ENCODE results near the gene UTP18.
"Not testable (repeated sequence)": the region's sequence is repeated elsewhere in the genome, so short reads cannot be mapped to it uniquely, and the experiment has no call there.

UTP18 gene

DNA sequence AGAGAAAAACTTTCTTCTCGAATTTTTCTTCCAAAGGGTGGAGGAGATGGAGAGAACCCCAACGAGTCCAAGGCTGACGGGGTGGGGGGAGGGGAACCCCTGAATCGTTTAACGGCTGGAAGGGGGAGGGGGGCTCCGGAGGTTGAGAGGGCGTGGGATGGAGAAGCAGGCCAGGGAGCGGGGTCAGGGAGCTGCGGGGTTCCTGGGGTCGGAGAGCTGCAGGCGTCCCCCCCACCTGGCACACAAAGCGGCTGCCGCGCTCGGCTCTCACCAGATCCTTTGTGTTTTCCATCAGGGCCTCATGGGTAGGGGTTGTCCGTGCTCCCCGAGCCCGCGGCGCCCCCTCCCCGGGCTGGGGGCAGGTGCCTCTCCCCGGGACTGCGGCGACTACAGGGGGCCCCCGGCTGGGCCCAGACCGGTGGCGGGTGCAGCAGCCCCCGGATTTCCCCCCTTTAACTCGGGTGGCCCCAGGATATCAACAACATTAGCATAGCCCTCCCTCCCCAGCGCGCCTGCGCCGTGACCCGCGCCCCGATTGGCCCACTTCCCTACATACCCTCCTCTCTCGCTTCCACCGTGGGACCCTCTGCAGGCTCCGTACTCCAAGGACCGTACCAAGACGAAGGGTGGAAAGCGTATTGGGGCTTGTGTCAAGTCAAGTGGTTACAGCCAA, 646 bp upstream of the UTP18 start, which contains the start of gene MBTD1:
Gene MBTD1 (minus strand): TSS at position 486 of the 673 bp plus-strand sequence. CDS start 34,888 bp downstream, outside the sequence.
- DNase-seq = no peak

DNA sequence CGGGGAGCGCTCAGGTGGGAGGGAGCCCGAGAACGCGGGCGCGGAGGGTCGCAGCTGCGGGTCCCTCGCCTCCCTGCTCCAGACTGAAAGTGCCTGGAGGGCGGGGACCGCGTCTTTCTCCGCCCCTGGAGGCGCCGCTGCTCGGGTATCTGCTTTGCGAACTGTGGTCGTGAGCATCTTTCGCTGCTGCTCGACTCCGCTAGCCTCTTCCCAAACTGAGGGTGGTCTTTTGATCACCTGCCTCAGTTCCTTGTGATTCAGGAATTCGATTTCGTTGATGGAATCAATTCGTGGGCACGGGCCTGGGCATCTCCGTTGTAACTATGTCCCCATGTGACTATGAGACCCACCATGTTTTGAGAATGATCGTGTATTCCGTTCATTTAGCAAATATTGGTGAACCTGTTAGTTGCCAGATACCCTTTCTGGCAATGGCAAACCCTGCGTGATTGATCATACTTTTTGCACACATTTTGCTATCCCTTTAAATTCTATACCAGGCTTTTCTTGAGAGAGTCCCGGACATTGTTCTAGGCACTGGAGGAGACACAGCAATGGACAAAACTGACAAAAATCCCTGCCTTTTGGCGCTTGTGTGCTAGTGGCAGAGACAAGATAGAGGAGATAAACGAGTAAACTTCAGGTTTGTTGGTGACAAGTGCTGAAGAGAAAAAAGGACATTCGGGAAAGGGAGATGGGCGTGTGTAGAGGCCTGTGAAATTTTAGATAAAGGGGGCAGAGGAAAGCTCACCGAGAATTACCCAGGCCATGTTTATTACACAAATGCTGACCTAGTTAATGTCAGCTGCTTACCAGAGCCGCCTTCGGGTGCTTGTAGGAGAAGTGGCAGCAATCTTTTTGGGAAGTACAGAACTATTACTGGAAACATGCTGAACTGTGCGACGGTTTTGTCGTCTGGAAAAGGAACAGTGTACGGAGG, 948 bp downstream of the UTP18 start:
- DNase-seq = peak; percentile 87

DNA sequence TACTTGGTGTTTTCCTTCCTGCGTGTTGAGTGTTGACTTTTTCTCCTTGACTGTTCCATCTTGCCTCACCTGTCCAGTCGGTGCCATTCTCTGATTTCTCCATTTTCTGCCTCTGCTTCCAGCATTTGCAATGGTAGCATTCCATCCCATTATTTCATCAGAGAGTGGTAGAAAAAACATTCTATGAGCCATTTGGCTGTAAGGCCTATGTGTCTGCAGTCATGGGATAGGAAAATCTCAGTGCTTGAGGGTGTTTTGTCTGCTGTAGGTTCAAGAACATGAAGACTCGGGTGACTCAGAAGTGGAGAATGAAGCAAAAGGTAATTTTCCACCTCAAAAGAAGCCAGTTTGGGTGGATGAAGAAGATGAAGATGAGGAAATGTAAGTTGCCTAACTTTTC, 2.7 kb downstream of the UTP18 start:
- DNase-seq = no peak

DNA sequence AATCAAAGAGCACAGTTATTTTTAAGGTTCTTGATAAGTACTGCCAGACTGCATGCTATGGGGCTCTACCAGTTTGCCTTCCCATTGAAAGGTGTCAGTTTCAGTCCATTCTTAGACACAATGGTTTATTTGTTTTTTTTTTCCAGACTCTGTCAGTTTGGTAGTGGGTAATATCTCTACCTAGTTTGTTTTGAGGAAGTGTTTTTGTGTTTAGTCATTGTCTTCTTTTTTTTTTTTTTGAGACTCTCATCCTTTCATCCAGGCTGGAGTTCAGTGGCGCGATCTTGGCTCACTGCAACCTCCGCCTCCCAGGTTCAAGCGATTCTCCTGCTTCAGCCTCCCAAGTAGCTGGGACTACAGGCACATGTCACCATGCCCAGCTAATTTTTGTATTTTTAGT, 4.1 kb downstream of the UTP18 start:
- DNase-seq = not testable (repeated sequence)

DNA sequence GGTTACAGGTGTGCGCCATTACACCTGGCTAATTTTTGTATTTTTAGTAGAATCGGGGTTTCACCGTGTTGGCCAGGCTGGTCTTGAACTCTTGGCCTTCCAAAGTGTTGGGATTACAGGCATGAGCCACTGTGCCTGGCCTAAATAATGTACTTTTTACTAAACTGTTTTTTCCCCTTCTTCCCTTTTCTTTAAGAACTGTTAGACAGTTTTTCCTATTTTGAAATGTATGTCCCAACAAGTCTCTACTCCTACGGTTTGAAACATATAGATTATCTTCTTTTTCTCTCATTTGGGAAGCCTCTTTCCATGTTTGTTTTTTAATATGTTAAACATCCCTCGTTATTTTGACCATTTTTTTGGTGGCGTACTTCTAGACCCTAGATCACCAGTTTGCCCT, 9.6 kb downstream of the UTP18 start:
- no peak for DNase-seq

DNA sequence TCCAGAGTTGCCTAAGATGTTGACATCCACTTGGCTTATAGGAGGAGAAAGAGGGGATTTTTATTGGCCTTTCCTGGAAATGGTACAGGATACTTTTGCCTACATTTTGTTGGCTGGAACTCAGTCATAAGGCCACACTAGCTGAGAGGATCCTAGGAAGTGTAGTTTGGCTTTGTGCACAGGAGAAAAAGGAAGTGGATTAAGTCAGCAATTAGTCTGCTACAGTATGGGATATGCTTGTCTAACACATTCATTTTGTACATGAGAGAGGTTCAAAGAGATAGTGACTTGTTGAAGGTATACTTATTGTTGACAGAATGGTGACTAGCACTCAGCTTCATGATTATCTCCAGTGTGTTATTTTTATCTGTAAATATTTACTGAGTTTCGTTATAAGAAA, 10.3 kb downstream of the UTP18 start:
- DNase-seq = no peak

DNA sequence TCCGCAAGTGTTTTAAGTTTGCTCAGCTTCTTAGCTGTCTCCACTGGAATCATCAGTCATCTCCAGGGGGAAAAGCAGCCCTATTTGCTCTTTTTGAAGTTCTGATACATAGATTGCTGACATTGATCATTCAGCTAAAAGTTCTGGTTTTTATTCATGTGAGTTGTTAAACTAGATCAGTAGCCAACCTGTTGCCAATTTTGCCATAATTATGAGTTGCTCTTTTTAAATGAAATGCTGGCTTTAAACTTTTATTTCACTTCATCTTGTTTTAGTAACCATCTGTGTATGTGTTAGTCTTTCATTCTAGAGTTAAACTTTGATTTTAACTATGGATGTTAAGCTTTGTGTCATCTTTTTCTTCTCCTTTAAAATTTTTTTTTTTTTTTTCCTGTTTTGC, 12.5 kb downstream of the UTP18 start:
- DNase-seq = no peak

DNA sequence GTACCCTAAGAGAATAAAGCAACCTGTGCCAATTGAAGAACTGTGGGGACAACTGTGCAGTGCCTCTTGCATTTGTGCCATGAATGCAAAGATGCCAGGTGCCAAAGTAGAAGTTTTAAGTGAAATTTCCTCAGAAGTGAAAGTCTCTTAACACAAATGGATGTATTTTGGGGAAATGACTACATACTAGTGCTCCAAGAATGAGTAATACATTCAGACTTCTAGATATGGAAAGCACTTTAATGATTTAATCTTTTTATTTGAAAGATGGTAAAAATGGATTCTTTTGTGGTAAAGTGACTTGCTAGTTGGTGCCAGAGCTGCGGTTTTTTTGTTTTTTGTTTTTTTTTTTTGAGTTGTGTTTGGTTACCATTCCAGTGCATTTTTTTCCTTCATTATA, 15.0 kb downstream of the UTP18 start:
- DNase-seq = no peak

DNA sequence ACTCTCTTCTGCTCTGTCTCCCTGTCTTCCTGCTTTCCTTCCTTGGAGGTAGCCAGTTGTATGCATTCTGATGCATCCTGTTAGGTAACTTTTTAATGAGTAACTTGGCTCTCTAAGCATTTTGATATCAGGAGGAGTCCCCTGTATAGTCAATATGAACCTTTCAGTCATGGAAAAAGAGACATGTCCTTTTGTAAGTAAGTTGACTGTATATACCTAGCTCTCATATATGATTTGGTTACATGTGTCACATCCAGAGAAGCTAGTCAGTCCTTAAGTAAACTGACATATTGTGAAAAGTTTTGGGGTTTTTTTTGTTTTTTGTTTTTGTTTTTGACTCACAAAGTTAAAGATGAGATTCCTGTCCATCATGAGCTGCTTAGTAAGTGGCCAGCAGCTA, 18.8 kb downstream of the UTP18 start:
- no peak for DNase-seq

DNA sequence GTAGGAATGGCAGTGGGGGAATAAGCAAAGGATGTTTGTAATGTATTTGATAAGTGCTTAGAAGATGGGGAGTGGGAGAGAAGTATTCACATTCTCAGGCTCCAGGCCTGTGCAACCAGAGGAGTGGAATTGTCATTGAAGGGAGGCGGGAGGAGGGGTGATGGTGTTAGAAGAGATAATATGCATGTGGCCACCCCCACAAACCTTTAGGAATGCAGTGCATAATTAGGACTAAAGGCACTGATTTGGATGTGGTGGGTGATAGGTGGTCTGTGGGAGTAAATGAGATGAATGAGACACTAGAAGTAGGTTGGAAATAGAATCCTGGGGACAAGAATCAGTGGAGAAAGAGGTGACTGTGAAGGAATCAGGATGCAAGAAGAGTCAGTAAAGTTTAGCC, 27.1 kb downstream of the UTP18 start:
- DNase-seq = no peak

DNA sequence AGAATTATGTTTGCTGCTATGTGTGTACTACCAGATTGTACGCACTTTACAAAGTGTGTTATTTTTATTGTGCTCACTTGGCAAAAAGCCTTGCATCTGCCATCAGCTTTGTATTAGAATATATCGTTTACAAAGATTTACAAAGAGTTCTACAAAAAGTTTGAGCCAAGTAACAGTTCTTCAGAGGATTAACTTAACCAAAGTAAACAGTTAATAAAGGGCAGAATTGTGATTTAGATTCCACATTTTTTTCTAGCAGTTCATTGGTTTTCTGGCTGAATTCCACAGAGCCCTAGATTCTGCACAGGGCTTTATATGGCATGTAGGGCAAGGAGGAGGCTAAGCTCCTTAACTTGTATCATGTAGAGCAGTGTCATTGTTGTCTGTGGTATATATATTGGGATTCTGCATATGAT, 29.4 kb downstream of the UTP18 start:
- DNase-seq = no peak

DNA sequence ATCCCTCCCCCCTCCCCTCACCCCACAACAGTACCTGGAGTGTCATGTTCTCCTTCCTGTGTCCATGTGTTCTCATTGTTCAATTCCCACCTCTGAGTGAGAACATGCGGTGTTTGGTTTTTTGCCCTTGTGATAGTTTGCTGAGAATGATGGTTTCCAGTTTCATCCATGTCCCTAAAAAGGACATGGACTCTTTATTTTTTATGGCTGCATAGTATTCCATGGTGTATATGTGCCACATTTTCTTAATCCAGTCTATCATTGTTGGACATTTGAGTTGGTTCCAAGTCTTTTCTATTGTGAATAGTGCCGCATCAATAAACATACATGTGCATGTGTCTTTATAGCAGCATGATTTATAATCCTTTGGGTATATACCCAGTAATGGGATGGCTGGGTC, 34.0 kb downstream of the UTP18 start:
- DNase-seq = not testable (repeated sequence)

DNA sequence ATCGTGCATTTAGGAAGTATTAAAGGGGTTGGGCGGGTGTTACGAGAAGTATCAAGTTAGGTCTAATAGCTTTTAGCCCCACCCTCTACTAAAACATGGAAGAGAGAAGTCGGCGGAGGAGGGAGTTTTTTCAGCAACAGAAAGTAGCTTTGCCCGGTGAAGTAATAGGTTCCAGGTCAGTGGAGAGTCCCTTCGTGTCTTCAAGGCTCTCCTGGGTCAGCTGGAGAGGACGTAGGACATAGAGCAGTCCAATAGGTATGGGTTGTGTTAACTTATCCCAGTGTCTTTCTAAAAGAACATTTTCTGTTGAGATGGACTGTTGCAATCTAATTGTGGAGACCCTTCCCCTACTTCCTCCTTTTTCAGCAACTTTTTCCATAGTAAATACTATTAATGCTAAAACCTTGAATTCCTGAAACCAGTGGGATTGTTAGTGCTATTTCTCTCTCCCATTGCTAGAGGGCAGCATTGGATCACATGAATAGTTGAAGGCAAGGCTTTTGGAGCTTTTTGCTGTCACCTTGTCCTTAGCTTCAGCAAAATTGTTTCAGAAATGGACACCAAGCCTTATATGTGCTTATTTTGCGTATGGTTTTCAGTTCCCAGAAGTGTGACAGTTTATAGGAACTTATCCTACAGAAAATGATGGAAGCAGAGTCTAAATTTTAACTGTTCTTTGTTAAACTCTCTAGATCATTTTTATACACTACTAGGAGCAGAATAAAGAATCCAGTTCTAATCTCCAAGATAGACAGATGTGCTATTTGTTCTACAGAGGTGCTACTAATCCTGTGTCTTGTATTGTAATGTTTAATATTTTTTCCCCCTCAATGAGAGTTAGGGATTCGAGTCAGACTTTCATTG, 38.4 kb downstream of the UTP18 start:
- peak; percentile 80 for DNase-seq

DNA sequence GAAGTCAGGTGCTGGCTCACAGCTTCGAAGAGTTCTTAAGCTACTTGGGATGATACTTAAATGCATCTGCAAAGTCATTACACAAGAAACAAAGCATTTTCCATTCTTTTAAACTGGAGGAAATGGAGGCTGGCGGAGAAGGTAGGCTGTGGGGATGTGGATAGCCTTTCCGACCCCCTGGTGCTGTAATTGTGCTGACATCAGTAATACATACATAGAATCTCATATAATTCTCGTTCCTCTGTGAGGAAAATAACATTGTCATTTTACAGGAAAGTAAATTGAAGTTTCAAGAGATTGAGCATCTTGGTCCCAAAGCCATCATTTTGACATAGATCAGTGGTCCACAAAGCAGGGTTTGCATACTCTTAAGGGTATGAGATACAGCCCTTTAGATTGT, 39.5 kb downstream of the UTP18 start:
- DNase-seq = no peak

DNA sequence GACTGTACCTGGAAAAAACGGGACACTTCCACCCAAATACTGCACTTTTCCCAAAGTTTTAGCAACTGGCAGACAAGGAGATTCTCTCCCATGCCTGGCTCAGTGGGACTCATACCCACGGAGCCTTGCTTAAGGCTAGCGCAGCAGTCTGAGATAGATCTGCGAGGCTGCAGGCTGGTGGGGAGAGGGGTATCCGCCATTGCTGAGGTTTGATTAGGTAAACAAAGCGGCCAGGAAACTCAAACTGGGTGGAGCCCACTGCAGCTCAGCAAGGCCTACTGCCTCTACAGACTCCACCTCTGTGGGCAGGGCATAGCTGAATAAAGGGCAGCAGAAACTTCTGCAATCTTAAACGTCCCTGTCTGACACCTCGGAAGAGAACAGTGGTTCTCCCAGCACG, 44.8 kb downstream of the UTP18 start:
- no peak for DNase-seq

DNA sequence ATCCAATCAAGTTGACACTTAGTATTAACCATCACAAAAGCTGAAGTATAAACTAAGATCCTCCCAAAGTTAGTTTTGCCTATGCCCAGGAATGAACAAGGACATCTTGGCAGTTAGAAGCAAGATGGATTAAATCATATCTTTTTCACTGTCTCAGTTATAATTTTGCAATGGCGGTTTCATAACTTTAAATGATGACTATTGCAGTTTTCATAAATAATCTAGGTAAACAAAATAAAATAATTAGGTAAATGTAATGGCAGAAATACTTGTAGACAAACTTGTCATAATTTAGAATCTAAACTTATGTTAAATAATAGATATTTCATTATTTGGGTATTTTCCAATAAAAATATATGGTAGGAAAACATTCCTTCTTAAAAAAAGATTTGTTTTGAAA, 51.7 kb downstream of the UTP18 start:
- not testable (repeated sequence) for DNase-seq

DNA sequence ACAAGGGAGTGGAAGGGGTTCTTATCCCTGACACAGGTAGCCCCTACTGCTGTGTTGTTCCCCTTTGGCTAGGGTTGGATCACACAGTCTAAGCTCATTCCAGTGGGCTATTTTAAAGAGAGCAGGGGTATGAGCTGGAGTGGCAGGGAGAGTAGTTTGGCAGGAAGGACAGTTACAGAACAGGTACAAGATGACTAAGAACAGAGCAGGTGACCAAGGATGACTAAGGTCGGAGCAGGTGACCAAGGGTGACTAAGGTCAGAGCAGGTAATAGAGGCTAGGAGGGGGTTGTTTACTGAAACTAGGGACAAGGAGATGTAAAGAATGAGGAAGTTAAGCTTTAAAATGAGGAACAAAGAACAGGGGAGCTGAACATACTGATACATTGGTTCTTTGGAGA, 58.8 kb downstream of the UTP18 start:
- no peak for DNase-seq

DNA sequence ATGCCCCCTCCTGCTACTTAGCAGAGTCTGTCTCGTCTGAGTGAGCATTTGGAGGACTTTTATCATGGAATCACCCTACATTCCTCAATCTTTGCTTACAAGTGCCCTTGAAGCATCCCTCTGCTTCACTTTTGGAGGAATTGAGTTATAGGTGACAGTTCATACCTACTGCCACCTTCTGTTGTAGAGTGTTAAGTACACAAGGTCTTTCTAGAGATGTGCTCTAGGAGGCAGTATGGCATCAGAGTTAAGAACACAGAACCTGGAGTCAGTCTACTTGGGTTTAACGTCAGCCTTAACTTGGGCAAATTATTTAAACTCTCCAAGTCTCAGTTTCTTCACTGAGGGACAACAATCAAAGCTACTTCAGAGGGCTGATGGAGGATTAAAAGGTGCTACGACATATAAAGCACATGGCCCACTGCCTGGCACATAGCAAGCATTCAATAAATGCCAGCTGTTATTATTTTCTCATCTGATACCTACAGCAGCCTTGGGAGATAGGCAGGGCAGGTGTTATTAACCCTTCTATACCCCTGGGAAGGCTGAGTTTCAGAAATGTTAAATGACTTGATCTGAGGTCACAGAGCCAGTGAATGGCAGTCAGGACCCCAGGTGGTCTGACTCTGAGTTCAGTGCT, 62.2 kb downstream of the UTP18 start:
- DNase-seq = no peak

DNA sequence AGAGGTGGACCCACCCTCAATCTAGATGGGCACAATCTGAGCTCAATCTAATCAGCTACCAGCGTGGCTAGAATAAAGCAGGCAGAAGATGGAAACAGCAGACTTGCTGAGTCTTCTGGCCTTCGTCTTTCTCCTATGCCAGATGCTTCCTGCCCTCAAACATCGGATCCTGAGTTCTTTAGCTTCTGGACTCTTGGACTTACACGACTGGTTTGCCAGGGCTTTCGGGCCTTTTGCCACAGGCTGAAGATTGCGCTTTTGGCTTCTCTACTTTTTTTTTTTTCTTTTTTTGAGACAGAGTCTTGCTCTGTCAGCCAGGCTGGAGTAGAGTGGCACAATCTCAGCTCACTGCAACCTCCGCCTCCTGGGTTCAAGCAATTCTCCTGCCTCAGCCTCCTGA, 65.1 kb downstream of the UTP18 start:
- no peak for DNase-seq

DNA sequence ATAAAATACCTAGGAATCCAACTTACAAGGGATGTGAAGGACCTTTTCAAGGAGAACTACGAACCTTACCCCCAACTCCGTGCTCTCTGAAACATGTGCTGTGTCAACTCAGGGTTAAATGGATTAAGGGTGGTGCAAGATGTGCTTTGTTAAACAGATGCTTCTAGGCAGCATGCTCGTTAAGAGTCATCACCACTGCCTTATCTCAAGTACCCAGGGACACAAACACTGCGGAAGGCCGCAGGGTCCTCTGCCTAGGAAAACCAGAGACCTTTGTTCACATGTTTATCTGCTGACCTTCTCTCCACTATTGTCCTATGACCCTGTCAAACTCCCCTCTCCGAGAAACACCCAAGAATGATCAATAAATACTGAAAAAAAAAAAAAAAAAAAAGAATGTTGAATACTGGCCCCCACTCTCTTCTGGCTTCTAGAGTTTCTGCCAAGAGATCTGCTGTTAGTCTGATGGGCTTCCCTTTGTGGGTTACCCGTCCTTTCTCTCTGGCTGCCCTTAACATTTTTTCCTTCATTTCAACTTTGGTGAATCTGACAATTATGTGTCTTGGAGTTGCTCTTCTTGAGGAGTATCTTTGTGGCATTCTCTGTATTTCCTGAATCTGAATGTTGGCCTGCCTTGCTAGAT, 70.6 kb downstream of the UTP18 start:
- DNase-seq = not testable (repeated sequence)

DNA sequence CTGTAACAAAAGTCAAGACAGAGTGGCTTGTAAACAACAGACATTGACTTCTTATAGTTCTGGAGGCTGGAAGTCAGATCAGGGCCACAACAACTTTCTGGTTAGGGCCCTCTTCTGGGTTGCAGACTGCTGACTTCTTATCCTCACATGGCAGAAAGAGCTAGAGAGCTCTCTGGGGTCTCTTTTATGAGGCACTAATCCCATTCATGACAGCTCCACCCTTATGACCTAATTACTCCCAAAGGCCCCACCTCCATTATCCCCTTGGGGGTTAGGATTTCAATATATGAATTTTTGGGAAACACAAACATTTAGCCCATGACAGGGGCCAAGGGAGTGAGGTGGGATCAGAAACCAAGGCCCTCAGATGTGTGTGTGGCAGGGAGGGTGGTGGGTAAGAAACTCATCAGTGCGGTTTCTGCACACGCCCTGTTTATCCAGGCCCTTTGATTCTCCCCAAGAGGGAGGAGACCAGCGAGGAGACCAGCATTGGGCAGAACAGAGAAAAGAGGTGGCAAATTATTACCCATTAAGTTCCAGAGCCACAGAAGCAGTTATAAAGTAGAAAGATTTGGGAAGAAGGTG, 74.8 kb downstream of the UTP18 start:
- DNase-seq = no peak

Data from eye (tissue), 1 donor.